Nephron progenitor cell (in vitro differentiated cells): ENCODE results near the gene SLC12A3.

Experiments used
- DNase-seq: peaks from one replicate; pipeline ENCODE4 v3.0.0; 2021
- H3K27ac Mint-ChIP-seq: 2 replicates; pipeline ENCODE4 v1.8.0; 2021; ENCODE audit warnings: mild to moderate bottlenecking, moderate library complexity, mixed read lengths
- H3K27me3 Mint-ChIP-seq: 2 replicates; pipeline ENCODE4 v1.8.0; 2021; ENCODE audit warnings: mild to moderate bottlenecking, low read depth, mixed read lengths; ENCODE audit not compliant: poor library complexity
- H3K36me3 Mint-ChIP-seq: 2 replicates; pipeline ENCODE4 v1.8.0; 2021; ENCODE audit warnings: low read depth, mixed read lengths
- H3K4me1 Mint-ChIP-seq: 2 replicates; pipeline ENCODE4 v1.8.0; 2021; ENCODE audit warnings: mixed read lengths
- H3K4me3 Mint-ChIP-seq: 2 replicates; pipeline ENCODE4 v1.8.0; 2021; ENCODE audit warnings: mild to moderate bottlenecking, moderate library complexity, mixed read lengths
- H3K9me3 Mint-ChIP-seq: 2 replicates; pipeline ENCODE4 v1.8.0; 2021; ENCODE audit warnings: mild to moderate bottlenecking, moderate library complexity, mixed read lengths
- CTCF ChIP-seq: fragments of 200-600 bp; sonication (generic); IDR thresholded peaks from 2 replicates; pipeline ENCODE4 v1.5.0; 2021; ENCODE audit warnings: antibody characterized with exemption

Gene SLC12A3

GRCh38 chr16:56903866-56904265 lies 38.9 kb downstream of the SLC12A3 start:
- peaks cover 9% of the 10 kb centered on the region for H3K9me3 Mint-ChIP-seq
- no peak for TF ChIP-seq CTCF
- no peak overlapping the region for H3K4me3 Mint-ChIP-seq

GRCh38 chr16:56907401-56907800 lies 42.4 kb downstream of the SLC12A3 start:
- H3K9me3 Mint-ChIP-seq, result peaks cover 9% of the 10 kb centered on the region
- no peak for DNase-seq
- no peak for TF ChIP-seq CTCF
- peaks cover 4% of the 10 kb centered on the region for H3K27me3 Mint-ChIP-seq
- H3K4me1 Mint-ChIP-seq, result peaks cover 38% of the 10 kb centered on the region
- H3K36me3 Mint-ChIP-seq, result no peaks in the 10 kb centered on the region
- H3K27ac Mint-ChIP-seq, result no peak overlapping the region
- no peak overlapping the region for H3K4me3 Mint-ChIP-seq

More at GRCh38 chr16:56903866-56904265, 38.9 kb downstream of the SLC12A3 start:
- peaks cover 3% of the 10 kb centered on the region for H3K4me1 Mint-ChIP-seq
- H3K36me3 Mint-ChIP-seq, result no peaks in the 10 kb centered on the region
- H3K27ac Mint-ChIP-seq, result no peak overlapping the region
- DNase-seq, result no peak
- H3K27me3 Mint-ChIP-seq, result peaks cover 22% of the 10 kb centered on the region

GRCh38 chr16:56909527-56909979 lies 44.5 kb downstream of the SLC12A3 start:
- H3K27ac Mint-ChIP-seq, result peak overlapping the region; percentile 66
- H3K27me3 Mint-ChIP-seq, result peaks cover 4% of the 10 kb centered on the region
- no peak for TF ChIP-seq CTCF
- H3K36me3 Mint-ChIP-seq, result no peaks in the 10 kb centered on the region
- no peak overlapping the region for H3K4me3 Mint-ChIP-seq
- H3K9me3 Mint-ChIP-seq, result peaks cover 9% of the 10 kb centered on the region
- H3K4me1 Mint-ChIP-seq, result peaks cover 54% of the 10 kb centered on the region
- no peak for DNase-seq

GRCh38 chr16:56910112-56910511 lies 45.1 kb downstream of the SLC12A3 start:
- H3K27ac Mint-ChIP-seq, result peak overlapping the region; percentile 86

GRCh38 chr16:56910654-56911539 lies 45.9 kb downstream of the SLC12A3 start:
- no peak for DNase-seq
- peaks cover 4% of the 10 kb centered on the region for H3K27me3 Mint-ChIP-seq

More at GRCh38 chr16:56910112-56910511, 45.1 kb downstream of the SLC12A3 start:
- H3K4me1 Mint-ChIP-seq, result peaks cover 57% of the 10 kb centered on the region
- H3K36me3 Mint-ChIP-seq, result no peaks in the 10 kb centered on the region
- peaks cover 9% of the 10 kb centered on the region for H3K9me3 Mint-ChIP-seq
- TF ChIP-seq CTCF, result no peak
- no peak overlapping the region for H3K4me3 Mint-ChIP-seq
- no peak for DNase-seq
- H3K27me3 Mint-ChIP-seq, result peaks cover 4% of the 10 kb centered on the region

More at GRCh38 chr16:56910654-56911539, 45.9 kb downstream of the SLC12A3 start:
- no peak overlapping the region for H3K4me3 Mint-ChIP-seq
- peaks cover 59% of the 10 kb centered on the region for H3K4me1 Mint-ChIP-seq
- no peak overlapping the region for H3K27ac Mint-ChIP-seq
- H3K9me3 Mint-ChIP-seq, result peaks cover 9% of the 10 kb centered on the region
- TF ChIP-seq CTCF, result no peak
- H3K36me3 Mint-ChIP-seq, result no peaks in the 10 kb centered on the region
